GM12801 (cell line): ENCODE measurements around the gene RASL12.

ENCODE experiments used
- CTCF ChIP-seq: IDR thresholded peaks from one replicate; pipeline ENCODE4 v1.5.1; 2011; ENCODE audit warnings: control low read depth; ENCODE audit not compliant: insufficient read length; ENCODE audit errors: extremely low read depth

RASL12 gene

GRCh38 chr15:65095011-65095746 is 27.4 kb upstream of the RASL12 start:
- no peak for TF ChIP-seq CTCF

- TF ChIP-seq CTCF, result no peak
Observed at GRCh38 chr15:65094294-65094995, 26.7 kb upstream of the RASL12 start.

- TF ChIP-seq CTCF, result no peak
Observed at GRCh38 chr15:65092911-65093792, 25.4 kb upstream of the RASL12 start.

GRCh38 chr15:65091946-65092770 is 24.4 kb upstream of the RASL12 start:
- TF ChIP-seq CTCF, result no peak

GRCh38 chr15:65089206-65089824 is 21.5 kb upstream of the RASL12 start:
- no peak for TF ChIP-seq CTCF

- no peak for TF ChIP-seq CTCF
Observed at GRCh38 chr15:65088643-65089021, 20.8 kb upstream of the RASL12 start.
